Activated CD4-positive, alpha-beta T cell treated with anti-CD3 and anti-CD28 coated beads for 24 hours (primary cell): ENCODE data around the gene ABCB8.
"Not testable (repeated sequence)": the region's sequence is repeated elsewhere in the genome, so short reads cannot be mapped to it uniquely, and the experiment has no call there.

Experiments used
- DNase-seq, 2 donors: peaks; one replicate each; pipeline ENCODE4 v3.0.0-alpha.2; 2020; ENCODE audit warnings: low read depth in 2 of 2

Gene ABCB8

DNA sequence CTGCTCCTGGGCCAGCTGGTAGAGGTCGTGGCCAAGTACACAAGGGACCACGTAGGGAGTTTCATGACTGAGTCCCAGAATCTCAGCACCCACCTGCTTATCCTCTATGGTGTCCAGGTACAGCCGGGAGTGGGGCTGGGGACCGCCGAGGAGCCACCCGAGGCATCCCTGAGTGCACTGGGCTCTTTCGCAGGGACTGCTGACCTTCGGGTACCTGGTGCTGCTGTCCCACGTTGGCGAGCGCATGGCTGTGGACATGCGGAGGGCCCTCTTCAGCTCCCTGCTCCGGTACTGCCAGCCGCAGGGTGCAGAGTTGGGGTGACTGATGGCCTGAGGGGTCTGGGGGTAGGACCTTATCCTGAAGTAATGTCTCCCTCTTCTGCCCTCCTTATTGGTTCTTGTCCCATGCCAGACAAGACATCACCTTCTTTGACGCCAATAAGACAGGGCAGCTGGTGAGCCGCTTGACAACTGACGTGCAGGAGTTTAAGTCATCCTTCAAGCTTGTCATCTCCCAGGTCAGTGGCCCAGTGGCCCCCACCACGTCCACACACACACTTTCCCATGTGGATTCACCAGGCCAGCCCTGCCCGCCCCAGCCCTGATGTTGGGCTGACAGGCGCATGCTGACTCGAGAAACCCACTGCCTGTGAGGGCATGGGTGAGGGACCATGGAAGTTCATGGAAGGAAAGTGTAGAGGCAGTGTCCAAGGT lies 6.2 kb downstream of the ABCB8 start:
- DNase-seq: no peak

- no peak for DNase-seq
These were observed 6.9 kb downstream of the ABCB8 start for GRCh38 chr7:151035026-151035717.

DNA sequence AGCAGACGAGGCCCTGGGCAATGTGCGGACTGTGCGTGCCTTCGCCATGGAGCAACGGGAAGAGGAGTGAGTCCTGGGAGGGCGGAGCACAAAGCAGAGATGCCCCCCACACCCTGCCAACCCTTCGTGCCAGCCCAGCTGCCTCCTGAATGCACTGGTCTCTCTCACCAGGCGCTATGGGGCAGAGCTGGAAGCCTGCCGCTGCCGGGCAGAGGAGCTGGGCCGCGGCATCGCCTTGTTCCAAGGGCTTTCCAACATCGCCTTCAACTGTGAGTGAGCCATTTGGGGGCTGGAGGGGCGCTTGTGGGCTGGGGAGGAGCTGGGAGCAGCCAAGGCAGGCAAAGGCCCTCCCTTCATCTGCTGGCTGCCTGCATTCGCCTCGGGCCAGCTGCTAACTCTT lies 7.7 kb downstream of the ABCB8 start:
- no peak for DNase-seq

DNA sequence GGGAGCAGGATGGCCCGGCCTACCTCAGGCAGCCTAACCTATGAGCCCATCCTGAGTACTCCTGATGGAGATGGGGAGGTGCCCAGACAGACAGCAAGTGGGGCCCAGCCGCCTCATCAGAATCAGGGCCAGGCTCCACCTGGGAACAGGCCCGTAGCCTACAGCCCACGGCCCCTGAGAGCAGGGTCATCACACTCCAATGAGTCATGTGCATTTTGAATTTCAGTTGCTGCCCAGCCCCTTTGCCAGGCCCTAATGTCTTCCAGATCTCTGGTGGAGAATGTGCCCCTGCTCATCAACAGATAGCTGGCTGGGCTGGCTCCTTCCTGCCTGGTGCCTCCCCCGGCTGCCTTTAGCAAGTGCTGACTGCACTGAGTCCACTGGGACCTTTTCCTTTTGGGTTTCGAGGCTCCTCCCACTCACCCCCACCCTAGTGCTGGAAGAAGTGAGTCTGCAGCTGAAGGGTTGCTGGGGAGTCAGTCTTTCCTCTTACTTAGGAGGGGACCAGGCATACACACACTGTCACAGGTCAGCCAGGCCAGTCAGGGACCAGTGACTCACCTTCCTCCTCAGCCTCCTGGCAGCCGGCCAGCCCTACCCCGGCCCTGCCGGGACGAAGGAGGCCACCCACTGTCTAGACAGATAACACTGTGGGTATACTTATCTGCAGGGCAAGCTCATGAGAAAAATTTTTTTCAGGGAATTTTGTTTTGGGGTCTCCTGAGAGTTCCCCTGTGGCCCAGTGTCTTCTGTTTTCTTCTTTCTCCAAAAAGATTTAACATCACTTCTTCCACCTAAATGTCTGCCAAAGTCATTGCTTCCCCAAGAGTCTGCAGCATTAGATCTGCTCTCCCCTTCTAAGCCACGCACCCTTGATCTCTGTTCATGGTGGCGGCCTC lies 10.9 kb downstream of the ABCB8 start:
- peak in 1 of 2 donors; percentile 74 for DNase-seq

- no peak for DNase-seq
These were observed 11.7 kb downstream of the ABCB8 start for GRCh38 chr7:151039850-151040548.

DNA sequence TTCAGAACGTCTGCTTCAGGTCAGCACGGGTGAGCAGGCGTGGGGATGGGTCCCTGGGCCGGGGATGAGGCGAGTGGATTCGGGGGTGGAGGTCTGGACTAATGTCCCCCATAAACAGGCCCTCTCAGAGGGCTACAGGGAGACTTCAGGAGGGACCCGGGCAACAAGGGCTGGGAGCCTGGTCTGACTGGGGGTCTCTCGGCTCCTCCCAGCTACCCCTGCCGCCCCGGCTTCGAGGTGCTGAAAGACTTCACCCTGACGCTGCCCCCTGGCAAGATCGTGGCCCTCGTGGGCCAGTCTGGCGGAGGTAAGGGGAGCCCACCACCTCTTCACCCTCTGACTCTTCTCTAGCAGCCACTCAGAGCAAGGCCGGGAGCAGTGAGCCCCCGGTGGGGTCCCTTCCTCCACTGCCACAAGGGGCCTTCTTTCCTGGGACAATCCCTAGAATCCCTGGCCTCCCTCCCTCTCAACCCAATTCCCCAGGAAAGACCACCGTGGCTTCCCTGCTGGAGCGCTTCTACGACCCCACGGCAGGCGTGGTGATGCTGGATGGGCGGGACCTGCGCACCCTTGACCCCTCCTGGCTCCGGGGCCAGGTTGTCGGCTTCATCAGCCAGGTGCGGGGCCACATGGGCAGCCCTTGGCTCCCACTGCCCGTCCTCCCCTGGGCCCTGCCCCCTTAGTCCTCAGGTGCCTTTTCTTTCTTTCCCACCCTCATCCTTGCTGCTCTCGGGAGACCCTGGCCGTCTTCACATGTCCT lies 12.5 kb downstream of the ABCB8 start:
- DNase-seq: no peak

DNA sequence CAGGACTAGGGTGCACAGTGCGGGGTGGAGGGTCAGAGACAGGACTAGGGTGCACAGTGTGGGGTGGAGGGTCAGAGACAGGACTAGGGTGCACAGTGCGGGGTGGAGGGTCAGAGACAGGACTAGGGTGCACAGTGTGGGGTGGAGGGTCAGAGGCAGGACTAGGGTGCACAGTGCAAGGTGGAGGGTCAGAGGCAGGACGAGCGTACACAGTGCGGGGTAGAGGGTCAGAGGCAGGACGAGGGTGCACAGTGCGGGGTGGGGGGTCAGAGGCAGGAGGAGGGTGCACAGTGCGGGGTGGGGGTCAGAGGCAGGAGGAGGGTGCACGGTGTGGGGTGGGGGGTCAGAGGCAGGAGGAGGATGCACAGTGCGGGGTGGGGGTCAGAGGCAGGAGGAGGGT lies 15.2 kb downstream of the ABCB8 start:
- not testable (repeated sequence) for DNase-seq

- DNase-seq: no peak
These were observed 15.7 kb downstream of the ABCB8 start for GRCh38 chr7:151043959-151044358.

GRCh38 chr7:151045262-151045661 lies 17.0 kb downstream of the ABCB8 start:
- no peak for DNase-seq

DNA sequence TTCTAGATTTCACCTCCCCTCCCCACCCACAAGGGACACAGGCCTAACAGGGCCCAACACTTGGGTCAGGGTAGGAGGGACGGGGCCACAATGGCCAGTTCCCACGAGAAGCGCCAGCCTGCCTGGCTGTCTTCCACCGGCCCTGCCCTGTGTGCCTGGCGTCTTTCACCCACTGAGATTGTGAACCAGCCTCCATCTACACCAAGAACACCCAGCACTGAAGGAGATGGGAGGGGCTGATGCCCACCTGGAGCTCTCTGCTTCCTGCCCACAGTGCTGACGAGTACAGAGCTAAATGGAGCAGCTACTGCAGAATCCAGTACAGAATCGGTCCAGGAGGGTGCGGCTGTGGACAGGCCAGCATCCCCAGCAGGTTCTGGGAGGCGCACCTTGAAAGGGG lies 17.7 kb downstream of the ABCB8 start:
- DNase-seq: no peak

DNA sequence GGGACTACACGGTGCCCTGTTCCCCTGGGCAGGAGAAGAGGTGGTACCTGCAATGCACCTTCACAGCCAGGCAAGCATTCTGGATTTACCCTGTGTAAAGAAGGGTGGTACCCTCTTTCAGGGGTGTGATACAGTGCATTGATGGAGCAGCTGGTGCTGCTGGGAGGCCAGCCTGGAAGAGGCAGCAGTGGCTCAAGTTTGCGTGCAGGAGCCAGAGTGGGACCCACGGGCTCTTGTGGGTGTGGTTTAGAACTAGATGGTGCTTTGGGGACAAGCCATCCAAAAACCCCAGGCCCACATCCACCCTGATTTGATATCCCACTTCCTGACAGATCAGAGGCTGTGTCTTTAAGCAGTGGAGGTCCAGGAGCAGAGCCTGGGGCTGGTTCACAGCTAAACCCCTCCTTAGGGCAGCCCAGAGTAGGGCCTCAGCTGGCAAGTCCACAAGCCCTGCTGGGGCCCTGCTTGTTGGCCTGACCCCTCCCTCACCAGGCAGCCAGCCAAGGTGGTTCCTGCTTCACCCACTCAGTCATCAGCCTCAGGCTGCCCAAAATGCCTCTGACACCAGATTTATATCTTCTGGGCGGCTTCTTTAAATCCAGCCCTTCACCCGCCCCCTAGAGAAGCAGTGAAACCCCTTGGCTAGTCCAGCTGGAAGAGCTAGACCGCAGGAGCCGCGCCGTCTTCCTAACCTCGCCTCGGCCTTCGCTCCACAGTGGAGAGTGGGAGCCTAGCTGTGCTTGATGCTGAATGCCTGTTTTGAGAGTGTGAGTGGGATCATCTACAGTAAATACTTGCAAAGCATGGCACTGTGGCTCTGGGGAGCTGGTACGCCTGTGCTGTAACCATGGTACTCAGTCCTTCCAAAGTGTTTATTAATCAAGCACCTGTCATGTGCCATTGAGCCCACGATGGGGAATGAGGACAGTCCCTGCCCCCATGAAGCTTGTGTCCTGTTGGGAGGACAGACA lies 18.6 kb downstream of the ABCB8 start:
- DNase-seq: no peak

DNA sequence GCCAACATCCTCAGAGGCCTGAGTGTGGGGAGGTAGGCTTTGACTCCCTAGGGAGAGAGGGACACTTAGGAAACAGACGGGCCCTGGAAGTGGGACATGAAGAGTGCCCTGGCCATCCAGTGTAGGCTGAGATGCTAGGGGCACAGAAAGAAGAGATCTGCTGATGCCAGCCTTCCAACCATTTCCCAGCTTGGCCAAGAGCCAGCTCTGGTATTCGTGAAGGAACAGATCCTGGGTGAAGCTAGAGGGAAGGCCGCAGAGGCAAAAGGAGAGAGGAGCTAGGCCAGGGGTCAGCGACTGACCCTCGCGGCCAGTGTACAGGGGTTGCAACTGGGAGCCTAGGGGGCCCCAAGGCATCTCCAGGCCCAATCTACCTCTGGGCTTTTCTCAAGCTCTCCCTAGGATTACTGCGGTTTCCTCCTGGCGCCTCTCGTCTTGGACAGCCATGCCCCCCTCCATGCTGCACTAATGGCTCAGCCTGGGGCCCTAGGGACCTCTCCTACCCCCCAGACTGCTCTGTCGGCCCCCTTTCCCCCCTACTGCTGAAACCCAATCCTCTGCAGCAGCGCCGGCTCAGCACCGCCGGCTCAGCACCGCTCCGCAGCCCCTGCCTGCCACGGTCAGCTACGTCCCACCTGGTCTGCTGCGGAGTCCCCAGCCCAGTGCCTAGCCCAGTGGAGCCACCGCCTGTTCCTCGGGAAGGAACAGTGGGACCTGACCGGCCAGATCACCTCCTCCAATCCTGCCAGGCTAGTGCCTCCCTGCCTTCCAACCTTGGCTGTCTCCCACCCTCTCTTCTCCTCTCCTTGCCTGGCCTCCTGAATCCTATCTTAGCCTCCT lies 19.9 kb downstream of the ABCB8 start, which contains the start of gene ASIC3:
Gene ASIC3, plus strand, starts transcription at position 556 of the 840 bp plus-strand sequence. CDS start 355 bp downstream, outside the sequence.
- no peak for DNase-seq

DNA sequence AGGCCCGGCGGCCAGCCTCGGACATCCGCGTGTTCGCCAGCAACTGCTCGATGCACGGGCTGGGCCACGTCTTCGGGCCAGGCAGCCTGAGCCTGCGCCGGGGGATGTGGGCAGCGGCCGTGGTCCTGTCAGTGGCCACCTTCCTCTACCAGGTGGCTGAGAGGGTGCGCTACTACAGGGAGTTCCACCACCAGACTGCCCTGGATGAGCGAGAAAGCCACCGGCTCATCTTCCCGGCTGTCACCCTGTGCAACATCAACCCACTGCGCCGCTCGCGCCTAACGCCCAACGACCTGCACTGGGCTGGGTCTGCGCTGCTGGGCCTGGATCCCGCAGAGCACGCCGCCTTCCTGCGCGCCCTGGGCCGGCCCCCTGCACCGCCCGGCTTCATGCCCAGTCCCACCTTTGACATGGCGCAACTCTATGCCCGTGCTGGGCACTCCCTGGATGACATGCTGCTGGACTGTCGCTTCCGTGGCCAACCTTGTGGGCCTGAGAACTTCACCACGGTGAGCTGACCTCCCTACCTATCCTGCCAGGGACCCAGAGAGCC lies 20.7 kb downstream of the ABCB8 start:
- no peak for DNase-seq

DNA sequence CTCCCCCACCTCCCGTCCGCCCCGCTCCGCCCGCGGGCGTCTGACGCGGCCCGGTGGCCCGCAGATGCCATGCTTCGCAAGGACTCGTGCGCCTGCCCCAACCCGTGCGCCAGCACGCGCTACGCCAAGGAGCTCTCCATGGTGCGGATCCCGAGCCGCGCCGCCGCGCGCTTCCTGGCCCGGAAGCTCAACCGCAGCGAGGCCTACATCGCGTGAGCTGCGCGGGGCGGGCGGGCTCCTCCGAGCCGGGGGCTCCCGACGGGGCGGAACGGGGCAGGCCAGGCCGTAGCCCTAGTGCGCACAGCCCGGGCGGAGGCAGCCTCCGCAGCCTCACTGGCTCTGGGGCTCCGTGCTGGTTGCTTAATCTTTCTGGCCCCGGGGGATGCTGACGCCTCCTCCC lies 22.9 kb downstream of the ABCB8 start:
- DNase-seq: no peak

- DNase-seq: no peak
These were observed 24.8 kb downstream of the ABCB8 start for GRCh38 chr7:151053096-151053495.

DNA sequence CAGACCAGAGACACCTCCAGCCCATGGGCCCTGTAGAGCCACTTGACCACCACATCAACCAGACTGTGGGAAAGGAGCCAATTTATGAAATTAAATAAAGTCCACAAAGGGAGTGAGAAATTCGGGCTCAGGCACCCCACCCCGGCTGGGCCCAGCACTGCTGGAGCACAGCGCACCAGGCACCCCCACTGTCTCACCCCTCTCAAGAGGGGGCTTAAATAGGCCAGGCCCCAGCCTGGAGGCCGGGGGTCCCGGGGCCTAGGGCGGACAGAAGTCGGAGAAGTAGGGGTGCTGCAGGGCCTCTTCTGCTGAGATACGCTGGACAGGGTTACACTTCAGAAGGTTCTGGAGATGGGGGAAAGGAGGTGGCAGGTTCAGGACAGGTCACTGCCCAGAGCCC lies 25.5 kb downstream of the ABCB8 start:
- DNase-seq: no peak

DNA sequence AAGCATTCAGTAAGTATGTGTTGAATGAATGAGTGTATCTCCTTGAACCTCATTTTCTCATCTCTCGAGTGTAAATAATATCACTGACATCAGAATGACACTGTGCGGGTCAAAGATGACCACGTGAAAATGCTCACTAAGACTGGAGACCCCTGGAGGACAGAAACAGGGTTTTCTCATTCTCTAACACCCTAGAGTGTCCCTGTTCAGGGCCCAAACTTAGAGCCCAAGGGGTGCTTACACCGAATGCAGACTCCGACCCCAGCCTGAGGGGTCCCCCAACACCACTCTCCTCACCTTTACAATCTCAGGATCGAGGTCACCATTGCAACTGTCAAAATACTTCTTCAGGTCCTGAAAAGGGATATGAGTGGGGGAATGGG lies 28.0 kb downstream of the ABCB8 start:
- no peak for DNase-seq

DNA sequence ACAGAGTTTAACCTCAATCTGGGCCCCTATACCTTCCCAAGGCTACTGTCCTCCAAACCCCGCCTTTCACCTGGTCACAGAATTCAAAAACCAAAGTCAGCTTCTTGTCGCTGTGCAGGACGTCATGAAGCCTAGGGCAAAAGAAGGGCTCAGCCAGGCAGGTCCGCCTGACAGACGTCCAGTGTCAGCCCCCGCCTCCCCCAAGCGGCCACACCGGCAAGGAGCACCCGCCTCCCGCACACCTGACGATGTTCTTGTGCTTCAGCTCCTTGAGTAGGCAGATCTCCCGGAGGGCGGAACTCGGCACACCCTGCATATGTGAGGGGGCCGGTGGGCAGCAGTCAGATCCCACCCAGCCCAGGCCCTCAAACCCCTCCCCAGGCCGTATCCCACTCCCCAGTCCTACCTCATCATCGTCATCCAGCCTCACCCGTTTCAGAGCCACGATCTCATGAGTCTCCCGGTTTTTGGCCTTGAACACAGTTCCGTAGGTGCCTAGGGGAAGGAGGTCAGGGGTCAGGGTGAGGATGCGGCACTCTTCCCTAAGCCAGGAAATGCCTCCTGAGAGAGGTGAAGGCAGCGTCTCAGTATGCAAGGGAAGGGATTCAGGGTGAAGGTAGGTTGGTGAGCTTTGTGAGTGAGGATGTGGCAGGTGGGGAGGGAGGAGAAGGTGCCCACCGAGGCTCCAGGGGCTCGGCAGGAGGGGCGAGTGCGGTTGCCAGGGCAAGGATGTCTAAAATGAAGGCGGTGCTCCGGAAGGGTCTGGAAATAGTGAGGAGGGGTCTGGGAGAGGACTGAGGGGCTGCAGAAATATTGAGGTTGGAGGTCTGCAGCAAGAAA lies 28.6 kb downstream of the ABCB8 start:
- DNase-seq: no peak
